Thyroid gland (tissue), 4 donors: ENCODE data around the gene ADO. TPM values are rescaled to one million over a fixed set of nuclear protein-coding genes. Genes with fewer than 3 reads are reported as not detected.

Experiments used
- DNase-seq, 2 donors: peaks; one replicate each; pipeline ENCODE4 v3.0.0-alpha.2; 2019
- H3K27ac ChIP-seq, 3 donors: fragments of 200-600 bp; sonication (generic); 1 replicate in 2 of 3; 2 replicates in 1 of 3; pipeline ENCODE4 v1.5.1; 2016 to 2019; ENCODE audit warnings: mild to moderate bottlenecking in 1 of 3, moderate library complexity in 1 of 3
- H3K27me3 ChIP-seq: fragments of 200-600 bp; sonication (generic); one replicate; pipeline ENCODE4 v1.5.1; 2019
- H3K36me3 ChIP-seq, 2 donors: fragments of 200-600 bp; sonication (generic); one replicate each; pipeline ENCODE4 v1.5.1; 2016 to 2019
- H3K4me1 ChIP-seq, 2 donors: fragments of 200-600 bp; sonication (generic); one replicate each; pipeline ENCODE4 v1.5.1; 2017 to 2019
- H3K4me3 ChIP-seq, 3 donors: fragments of 200-600 bp; sonication (generic); replicated peaks in 1 of 3; 1 replicate in 2 of 3; 2 replicates in 1 of 3; pipeline ENCODE4 v1.5.1; 2016; ENCODE audit warnings: mild to moderate bottlenecking in 1 of 3
- H3K9me3 ChIP-seq: fragments of 200-600 bp; sonication (generic); one replicate; pipeline ENCODE4 v1.5.1; 2017
- POLR2A ChIP-seq, 2 donors: fragments of 450-650 bp; IDR thresholded peaks; one replicate each; pipeline ENCODE4 v1.6.1; 2017; ENCODE audit warnings: antibody characterized with exemption in 2 of 2, mild to moderate bottlenecking in 2 of 2, moderate library complexity in 1 of 2
- WGBS, 2 donors: methylation state at CpG; one replicate each; pipeline ENCODE4 v1.1.5; 2017; 5-methylcytosine and 5-hydroxymethylcytosine counted together
- intact Hi-C: fragments of 100-400 bp; cut with DNase I; formaldehyde crosslinking; loops from one replicate; pipeline ENCODE4 v1.15.1; 2023
- total RNA-seq, 4 donors: library from RNA; depleted of rRNA; stranded (reverse); fragments of >200 nt; gene quantifications; one replicate each; pipeline ENCODE4 v1.2.3, GENCODE V29; 2016
- TF ChIP-seq, protein P1 (sequence below), 6 experiments: fragments of 200-600 bp in 3 of 6; fragments of 450-650 bp in 3 of 6; sonication (generic) in 3 of 6; IDR thresholded peaks; one replicate each; pipeline ENCODE4 v1.5.1; 2016 to 2019; ENCODE audit warnings: antibody characterized with exemption in 6 of 6, mild to moderate bottlenecking in 2 of 6, inconsistent platforms in 1 of 6, moderate library complexity in 1 of 6

The ADO gene
- total RNA-seq, 4 donors from 2014 or later: 21.8 to 29.7 (median 24.6) TPM

DNA sequence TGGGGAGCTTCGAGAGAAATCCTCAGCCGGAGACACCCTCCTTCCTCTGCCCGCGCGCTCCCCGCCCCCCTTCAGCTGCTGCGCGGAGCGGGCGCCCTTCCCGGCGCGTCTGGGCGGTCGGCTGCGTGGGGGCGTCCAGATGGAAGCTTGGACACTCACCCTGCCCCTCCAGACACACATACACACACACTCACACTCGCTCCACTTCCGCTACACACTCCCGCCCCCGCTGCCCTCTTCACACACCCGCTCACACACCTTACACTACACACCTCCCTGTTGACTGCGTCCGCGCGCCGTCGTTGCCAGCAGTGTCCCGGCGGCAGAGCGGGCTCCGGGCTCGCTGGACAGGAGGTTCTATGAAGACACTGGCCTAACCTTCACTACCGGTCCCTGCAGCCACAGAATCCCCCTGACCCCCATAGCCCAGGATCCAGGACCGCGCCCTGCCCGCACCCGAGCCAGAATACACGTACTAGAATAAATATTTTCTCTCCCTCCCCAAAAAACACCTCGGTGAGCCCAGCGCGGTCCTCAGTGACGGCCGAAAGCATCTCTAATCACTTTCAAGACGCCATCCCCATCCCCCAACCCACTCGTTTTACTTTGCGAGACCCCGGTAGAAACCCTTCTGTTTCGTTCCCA is 12.7 kb downstream of the ADO start:
- no peaks in the 10 kb centered on the region for H3K9me3 ChIP-seq
- intact Hi-C loops: loop anchor here (10.0 kb wide), 2 partner anchors 202 to 268 kb away; no protein-coding TSS in a partner anchor
- no peaks in the 10 kb centered on the region for H3K27me3 ChIP-seq
- TF ChIP-seq, protein P1, sequence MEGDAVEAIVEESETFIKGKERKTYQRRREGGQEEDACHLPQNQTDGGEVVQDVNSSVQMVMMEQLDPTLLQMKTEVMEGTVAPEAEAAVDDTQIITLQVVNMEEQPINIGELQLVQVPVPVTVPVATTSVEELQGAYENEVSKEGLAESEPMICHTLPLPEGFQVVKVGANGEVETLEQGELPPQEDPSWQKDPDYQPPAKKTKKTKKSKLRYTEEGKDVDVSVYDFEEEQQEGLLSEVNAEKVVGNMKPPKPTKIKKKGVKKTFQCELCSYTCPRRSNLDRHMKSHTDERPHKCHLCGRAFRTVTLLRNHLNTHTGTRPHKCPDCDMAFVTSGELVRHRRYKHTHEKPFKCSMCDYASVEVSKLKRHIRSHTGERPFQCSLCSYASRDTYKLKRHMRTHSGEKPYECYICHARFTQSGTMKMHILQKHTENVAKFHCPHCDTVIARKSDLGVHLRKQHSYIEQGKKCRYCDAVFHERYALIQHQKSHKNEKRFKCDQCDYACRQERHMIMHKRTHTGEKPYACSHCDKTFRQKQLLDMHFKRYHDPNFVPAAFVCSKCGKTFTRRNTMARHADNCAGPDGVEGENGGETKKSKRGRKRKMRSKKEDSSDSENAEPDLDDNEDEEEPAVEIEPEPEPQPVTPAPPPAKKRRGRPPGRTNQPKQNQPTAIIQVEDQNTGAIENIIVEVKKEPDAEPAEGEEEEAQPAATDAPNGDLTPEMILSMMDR (IDR thresholded peaks at IDR 0.05): no peak
- no peak for TF ChIP-seq POLR2A (IDR thresholded peaks at IDR 0.05)
- peak; percentile 67 to 73 for DNase-seq
- peak overlapping the region; percentile 10 to 79 (median 75) for H3K4me3 ChIP-seq
- peak overlapping the region; percentile 72 to 97 (median 90) for H3K27ac ChIP-seq
- H3K4me1 ChIP-seq: peaks cover 33 to 36% of the 10 kb centered on the region in 2 donors
- no peaks in the 10 kb centered on the region for H3K36me3 ChIP-seq
- WGBS, 2 donors: 0 to 1% methylated on average over 43 to 49 of the region's 49 CpGs

DNA sequence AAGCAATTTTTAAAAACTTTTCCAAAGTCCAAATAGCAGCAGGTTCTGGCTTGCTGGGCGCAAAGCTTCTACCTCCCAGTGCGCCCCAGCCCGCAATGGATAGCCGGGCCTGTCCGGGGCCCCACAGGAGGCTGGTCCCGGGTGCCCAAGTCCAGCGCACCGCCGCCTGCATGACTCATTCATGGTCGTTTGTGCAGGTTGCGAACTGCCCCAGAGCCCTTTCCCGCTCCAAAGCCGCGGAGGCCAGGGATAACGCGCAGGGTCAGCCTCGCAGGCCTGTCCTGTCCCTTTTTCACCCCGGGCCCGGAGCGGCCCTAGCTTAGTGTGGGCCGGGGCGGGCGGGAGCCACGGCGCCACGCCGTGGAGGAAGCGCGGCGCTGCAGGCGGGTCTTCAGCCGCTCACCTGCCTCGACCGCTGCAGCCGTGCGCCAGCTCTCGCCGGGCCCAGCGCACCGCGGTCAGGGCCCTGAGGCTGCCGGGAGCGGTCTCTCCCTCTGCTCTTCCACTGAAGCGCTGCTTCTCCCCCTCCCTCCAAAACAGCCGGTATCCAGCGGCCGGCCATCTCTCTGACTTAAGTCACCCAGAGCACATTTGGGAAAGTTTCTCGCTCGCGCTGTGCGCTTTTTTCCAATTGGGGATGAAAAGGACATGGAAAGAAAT is 13.4 kb downstream of the ADO start:
- WGBS, 2 donors: 1 to 2% methylated on average over 22 to 36 of the region's 51 CpGs
- H3K9me3 ChIP-seq: no peaks in the 10 kb centered on the region
- no peaks in the 10 kb centered on the region for H3K36me3 ChIP-seq
- H3K27me3 ChIP-seq: no peaks in the 10 kb centered on the region
- TF ChIP-seq POLR2A (IDR thresholded peaks at IDR 0.05): peak in 1 of 2 donors; percentile 39
- TF ChIP-seq, protein P1 (IDR thresholded peaks at IDR 0.05): peak; percentile 51 to 95 (median 88)
- peak; percentile 81 to 86 for DNase-seq
- H3K4me3 ChIP-seq: peak overlapping the region; percentile 10 to 79 (median 75)
- intact Hi-C loops: loop anchor here (10.0 kb wide), 2 partner anchors 203 to 267 kb away; no protein-coding TSS in a partner anchor
- H3K4me1 ChIP-seq: peaks cover 33 to 36% of the 10 kb centered on the region in 2 donors
- H3K27ac ChIP-seq: peak overlapping the region; percentile 72 to 97 (median 90)

DNA sequence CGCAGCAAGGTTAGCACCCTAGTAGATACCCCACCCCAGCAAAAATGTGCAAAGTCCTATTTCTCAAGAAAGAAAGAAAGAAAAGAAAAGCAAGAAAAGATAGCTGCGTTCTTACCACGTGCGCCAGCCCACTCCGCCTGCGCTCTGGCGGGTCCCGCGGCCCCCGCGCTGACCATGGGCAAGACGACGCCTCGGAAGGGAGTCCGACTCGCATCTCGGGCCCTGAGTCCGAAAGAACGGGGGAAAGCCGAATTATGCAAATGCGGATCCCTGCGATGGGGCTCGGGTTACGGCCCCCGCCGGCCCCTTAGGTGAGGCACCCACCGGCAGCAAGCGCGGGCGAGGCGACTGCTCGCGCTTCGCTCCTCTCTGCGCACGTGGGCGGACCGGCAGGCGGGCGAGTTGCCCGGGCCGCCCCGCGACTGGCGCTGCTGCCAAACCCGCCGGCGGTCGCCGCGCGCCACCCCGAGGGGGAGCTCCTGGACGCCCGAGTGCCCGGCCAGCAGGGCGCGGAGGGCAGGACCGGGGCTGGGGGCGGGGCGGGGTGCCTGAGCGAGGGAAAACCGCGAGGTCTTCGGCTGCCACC is 14.0 kb downstream of the ADO start:
- intact Hi-C loops: loop anchor here (10.0 kb wide), 2 partner anchors 204 to 266 kb away; no protein-coding TSS in a partner anchor
- H3K36me3 ChIP-seq: no peaks in the 10 kb centered on the region
- peaks cover 33 to 36% of the 10 kb centered on the region in 2 donors for H3K4me1 ChIP-seq
- H3K27ac ChIP-seq: peak overlapping the region in 2 of 3 donors; percentile 72 to 97
- peak; percentile 65 to 76 for DNase-seq
- TF ChIP-seq, protein P1 (IDR thresholded peaks at IDR 0.05): peak in 3 of 6 experiments; percentile 10 to 29 (median 25)
- no peak for TF ChIP-seq POLR2A (IDR thresholded peaks at IDR 0.05)
- H3K9me3 ChIP-seq: no peaks in the 10 kb centered on the region
- WGBS, 2 donors: 8 to 9% methylated on average over 20 to 44 of the region's 65 CpGs
- no peaks in the 10 kb centered on the region for H3K27me3 ChIP-seq
- peak overlapping the region in 1 of 3 donors; percentile 79 for H3K4me3 ChIP-seq

DNA sequence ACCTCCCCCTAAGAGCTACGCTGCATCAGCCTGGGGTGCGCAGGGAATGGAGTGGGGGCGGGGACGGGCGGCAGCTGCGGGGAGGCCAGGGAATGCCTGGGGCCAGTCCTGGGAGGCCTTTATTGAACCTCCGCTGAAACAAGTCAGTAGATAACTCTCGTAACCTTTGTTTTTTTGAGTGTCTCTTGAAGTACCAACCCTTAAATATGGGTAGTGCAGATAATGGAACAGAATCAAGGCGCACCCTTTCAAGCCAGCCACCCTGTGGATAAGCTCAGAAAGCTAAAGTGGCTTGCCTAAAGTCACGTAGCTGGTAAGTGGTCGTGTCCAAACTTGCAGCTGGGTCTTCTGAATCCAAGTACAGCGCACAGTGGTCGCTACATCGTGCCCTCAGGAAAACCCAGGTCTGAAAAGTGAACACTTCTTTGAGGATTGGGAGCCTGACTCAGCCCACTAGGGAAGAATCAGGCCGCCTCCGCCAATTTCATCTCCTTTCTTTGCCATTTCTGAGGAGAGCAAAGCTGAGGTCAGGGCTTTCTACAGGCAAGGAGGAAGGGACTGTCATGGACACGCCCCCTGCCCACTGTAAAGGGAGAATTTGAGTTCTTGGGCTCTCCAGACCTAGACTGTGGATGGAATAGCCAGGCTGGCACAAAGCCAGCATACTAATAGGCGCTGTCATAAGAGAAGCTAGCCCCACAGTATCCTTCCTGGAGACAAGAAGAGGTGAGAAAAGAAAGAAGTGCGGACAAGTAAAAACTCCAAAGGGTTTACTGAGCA is 14.8 kb downstream of the ADO start:
- Histone ChIP-seq H3K36me3 (no peaks in the 10 kb centered on the region), H3K4me1 (peaks cover 33 to 34% of the 10 kb centered on the region in 2 donors), H3K27me3 (no peaks in the 10 kb centered on the region), H3K27ac (no peak overlapping the region), H3K9me3 (no peaks in the 10 kb centered on the region), H3K4me3 (peak overlapping the region in 1 of 3 donors; percentile 79)
- WGBS, 2 donors: 37 to 47% methylated on average over 13 to 17 of the region's 19 CpGs
- peak; percentile 25 to 33 for DNase-seq
- intact Hi-C loops: loop anchor here (10.0 kb wide), 2 partner anchors 205 to 265 kb away; no protein-coding TSS in a partner anchor
- TF ChIP-seq, protein P1 (IDR thresholded peaks at IDR 0.05): no peak
- TF ChIP-seq POLR2A (IDR thresholded peaks at IDR 0.05): no peak
